ENCODE results near the gene STAM.

The STAM gene

DNA sequence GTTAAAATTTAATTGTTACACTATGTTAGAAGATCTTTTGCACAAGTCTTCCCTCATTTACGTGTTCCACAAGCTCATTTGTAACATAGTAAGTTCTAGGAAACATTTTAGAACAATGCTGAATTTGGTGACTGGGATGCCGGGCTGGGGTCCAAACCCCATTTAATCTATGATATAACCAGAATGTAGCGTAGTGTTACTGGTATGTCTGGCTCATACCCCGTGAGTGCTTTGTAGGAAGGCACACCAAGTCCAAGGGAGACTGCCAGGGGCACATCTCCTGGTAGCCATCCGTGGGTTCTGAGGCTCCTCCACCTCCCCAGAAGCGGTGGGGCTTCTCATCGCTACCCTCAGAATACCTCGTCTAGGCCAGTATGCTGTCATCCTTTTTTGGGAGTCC is 86.7 kb downstream of the STAM start:
- DNase-seq (ENCODE audit: low read depth): no peak

DNA sequence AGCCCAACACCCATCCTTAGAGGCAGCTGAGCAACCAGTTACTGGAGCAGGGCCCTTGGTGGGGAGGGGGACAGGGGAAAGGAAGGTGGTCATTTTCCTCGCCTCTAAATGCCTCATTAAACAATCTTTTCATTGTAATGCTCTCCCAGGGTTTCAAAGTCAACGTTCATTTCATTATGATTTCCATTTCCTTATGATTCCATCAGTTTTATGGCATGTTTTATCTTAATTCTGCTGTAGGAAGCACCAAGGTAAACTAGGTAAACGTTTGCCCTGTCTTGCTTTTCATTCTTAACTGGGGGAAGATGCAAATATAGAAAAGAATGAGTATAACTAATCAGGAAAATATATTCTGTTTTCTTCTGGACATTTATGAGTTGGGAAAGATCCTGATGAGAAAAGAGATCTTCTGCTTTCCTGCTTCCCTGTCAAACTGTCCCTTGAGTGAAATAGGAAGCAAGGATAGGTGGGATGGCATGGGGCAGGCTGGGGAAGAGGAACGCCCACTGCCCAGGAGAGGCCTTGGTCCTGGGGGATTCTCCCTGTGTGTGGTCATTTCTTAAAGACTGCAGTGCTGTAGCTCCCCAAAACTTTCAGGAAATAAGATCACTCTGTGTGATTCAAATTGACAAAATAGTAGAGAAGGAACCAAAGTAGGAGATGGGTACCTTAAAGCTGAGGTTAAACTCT is 87.5 kb downstream of the STAM start:
- no peak for DNase-seq (ENCODE audit: low read depth)

DNA sequence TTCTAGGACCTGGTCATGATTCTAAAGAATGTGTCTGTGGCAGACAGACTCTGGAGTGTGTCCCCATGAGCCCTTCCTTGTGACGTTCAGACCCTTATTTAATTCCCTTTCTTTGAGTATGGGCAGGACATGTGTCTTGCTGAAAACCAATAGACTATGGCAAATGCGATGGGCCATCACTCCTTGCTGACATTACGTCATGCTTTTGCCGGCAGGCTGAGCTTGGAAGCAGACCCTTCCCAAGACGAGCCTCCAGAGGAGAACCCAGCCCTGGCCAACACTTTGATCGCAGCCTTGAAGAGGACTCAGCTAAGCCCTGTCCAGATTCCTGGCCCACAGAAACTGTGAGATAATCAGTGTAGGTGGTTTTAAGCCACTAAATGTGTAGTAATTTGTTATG is 89.7 kb downstream of the STAM start:
- DNase-seq (ENCODE audit: low read depth): no peak

DNA sequence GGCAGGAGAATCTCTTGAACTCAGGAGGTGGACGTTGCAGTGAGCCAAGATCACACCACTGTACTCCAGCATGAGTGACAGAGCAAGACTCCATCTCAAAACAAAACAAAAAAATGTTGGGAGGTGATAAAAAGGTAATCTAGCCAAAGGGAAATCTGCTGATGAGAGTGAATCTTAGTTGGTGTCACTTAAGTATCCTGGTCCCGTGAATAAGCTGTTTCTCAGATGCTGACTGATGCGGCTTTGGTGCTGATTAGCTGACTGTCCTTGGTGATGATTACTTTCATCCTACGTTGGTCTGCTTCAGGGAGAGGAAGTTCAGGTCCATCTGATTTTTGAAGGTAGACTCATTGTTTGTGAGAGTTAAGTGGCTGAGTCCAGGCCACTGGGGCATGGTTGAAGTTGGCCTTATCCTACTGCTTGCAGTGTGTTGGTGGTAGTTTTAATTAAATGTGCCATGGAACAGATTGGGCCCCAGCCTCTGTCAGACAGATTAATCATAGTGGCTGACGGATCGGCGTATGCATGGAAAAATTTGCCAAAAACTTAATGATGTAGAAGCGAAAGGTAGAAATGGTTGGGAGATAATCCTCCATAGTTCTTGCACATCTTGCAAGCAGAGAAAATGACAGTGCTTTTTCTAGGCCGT is 90.6 kb downstream of the STAM start:
- no peak for DNase-seq (ENCODE audit: low read depth)

DNA sequence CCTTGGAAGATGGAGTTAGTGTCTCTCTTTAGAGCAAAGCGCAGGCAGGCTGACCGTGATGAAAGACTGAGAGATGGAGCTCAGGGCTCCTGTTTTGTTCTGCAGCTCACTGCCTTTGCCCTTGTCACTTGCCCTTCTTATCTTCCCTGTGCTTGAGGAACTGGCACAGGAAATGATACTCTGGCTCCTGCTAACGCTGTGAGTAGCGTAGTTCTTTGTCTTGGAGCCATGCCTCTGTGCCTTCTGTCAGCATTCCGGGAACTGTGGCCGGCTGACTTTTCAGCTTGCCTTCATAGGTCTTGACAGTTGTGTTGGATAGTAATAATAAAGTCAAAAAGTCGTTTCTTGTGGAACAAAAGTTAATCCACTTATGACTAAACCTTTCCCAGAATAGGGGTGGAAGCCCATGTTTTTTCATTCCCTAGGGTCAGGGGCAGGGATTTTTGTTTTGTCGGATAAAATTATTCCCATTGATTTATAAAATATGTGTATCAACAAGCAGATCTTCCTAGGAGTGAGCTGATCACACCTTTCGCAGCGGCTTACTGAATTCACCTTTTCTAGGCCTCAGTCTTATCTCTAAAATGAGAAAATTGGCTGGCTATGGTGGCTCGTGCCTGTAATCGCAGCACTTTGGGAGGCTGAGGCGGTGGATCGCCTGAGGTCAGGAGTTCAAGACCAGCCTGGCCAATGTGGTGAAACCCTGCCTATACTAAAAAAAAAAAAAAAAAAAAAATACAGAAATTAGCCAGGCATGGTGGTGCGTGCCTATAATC is 91.4 kb downstream of the STAM start:
- DNase-seq (ENCODE audit: low read depth): no peak

DNA sequence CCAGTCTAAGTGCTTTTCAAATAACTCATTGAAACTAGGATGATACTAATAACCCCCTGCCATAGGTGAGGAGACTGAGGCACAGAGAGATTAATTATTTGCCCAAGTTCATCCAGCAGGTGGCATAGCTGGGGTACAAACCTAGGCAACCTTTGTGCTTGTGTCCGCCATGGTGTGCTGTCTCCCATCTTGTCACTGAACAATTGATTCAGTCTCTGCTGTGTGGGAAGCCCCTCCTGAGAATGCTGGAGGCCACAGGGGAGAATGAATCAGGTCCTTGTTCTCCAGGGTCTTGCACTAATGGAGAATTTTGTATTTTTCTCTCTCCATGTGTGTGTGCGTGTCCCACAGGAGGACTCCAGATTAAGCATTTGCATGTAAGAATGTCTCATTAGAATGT is 92.3 kb downstream of the STAM start:
- no peak for DNase-seq (ENCODE audit: low read depth)

DNA sequence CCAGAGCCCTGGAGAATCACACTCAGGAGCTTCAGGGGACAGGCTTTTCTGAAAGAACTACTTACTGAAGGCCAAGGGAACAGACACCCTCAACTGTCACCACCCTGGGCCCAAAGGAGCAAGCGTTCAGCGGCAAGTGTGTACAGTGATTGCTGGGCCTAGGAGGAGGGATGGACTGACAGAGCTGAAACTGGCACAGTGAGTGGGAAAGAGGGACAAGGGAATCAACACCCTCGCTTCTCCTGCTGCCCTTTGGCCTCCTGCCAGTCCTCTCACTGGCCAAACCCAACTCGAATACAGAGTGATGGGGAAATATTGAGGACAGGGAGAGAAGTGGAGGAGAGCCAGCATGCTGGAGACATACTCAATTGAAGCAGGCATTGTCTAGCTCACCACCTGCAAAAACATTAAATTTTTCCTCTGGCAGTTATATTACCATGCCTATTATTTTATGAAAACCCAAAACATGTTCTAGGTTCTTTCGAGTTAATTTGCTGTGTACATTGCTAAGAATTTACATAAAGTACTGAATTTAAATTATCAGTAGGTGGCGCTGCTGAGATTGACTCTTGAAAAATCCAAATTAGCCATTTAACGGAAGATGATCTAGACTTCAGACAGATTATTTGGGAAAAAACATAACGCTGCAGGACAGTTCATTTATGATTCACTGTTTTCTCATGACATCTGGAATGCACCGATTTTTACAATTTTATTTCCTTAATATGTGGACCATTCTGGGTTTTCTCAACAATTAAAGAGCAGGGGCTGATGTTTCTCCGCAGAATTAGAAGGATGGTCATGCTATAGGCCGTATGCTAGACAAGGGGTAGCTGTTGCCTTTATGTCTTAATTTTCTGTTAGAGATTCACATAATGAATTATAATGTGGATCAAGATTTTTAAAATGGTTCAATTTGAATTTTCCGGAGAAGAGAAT is 93.3 kb downstream of the STAM start:
- no peak for DNase-seq (ENCODE audit: low read depth)

DNA sequence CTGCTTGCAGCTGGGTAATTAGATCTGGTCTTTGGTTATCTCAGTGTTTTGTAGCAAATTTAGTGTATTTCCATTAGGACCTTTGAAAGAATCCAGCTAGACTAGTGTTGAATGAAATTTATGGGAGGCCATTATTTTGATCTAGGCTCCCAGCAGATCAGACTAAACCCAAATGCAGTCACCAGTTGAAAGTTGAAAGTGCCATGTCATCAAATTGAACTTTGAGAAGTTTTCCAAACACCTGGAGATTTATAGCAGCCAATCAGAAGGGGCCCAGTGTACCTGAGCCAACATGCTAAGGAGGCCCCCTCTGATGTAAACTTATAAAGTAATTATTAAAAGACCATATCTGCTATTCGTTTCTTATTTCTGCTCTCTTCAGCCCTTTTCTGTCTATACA is 96.7 kb downstream of the STAM start:
- no peak for DNase-seq (ENCODE audit: low read depth)

DNA sequence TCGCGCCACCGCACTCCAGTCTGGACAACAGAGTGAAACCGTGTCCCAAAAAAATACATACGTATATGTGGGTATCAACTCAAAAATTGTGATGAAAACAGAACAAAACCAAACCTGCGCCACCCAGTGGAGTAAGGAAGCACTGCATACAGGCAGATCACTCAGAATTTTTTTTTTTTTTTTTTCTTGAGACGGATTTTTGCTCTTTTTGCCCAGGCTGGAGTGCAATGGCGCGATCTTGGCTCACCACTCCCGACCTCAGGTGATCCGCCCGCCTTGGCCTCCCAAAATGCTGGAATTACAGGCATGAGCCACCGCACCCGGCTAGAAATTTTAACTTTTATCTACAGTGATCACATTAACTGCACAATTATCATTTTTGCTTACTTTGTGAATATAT is 99.0 kb downstream of the STAM start:
- no peak for DNase-seq (ENCODE audit: low read depth)

DNA sequence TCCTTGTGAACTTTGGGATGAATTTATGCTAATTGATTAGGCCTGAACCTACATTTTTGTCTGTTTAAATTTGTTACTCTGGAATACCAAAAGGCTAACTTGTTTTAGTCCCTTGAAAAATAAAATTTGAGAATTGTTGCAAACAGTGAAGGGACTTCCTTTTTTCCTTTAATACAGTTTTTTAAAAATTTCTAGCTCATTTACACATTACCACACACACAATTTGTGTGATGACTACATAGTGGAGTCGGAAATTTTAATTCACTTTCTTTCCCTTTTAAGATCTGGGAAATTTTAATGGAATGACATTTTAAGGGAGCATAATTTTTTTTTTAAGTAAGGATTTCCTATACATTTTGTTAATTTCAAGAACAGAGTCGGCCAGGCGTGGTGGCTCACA is 99.5 kb downstream of the STAM start:
- no peak for DNase-seq (ENCODE audit: low read depth)

DNA sequence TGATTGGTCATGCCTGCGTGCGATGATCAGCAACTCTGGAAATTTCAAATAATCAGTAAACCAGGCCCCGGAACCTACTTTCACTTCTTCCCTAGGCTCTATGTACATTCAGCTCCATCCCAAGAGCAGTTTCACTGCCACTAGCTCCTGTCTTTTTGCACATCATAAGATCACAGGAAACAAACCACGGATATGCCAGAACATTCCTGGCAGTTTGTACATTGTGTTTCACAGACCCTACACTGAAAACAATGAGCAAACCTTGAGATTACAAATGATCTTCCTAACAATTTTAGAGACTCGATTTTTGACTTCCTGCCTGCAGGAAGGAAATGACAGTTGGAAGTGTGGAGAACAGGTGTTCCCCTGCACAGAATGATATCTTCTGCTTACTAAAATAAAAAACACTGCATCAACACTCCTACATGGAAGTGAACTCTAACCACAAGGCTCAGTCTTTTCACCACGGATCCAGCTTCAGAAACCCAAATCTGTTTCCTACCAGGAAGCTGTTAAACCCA is 100.5 kb downstream of the STAM start:
- DNase-seq (ENCODE audit: low read depth): no peak

DNA sequence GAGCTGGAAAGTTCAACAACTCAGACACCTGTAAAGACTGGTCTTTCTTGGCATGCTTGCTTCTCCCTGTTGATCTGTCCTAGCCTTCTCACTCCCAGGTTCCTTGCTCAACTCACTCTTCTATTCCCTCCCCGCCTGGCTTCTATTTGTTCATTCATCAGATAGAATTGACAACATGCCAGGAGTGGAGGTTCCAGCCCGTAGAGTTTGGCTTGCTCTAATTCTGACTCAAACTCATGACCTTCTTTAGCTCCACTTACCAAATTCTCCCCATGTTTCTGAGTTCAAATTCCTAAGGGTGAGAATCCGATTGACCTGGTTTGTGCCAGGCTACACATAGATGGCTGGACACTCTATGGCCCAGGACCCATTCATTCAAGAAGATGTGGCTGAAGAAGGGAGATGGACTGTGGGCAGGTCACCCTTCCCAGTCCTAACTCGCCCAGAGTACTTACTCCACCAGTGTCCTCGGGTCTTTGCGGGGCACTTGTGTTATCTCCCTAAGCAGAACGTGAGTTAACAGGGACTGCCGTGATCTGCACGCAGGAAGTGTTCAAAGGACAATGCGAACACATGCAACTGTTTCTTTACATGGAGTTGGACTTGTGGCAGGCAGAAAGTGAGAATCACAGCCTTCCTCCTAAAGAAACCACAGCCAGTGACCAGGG is 104.1 kb downstream of the STAM start:
- no peak for DNase-seq (ENCODE audit: low read depth)

DNA sequence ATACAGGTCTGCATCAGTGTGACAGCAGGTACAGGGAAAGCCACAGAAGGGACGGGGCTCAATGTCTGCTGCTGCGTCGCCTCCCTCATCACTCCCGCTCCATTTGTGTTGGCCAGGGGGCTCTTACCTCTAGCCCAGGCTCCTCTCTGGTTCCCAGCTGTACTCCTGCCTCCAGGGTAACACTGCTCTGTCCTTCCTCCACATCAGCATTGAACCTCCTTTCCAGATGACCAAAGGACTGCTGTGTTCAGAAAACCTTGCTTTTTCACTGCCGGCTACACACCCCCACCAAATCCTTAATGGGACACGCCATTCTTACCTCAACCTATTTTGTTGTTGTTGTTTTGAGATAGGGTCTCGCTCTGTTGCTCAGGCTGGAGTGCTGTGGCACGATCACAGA is 105.9 kb downstream of the STAM start:
- no peak for DNase-seq (ENCODE audit: low read depth)

DNA sequence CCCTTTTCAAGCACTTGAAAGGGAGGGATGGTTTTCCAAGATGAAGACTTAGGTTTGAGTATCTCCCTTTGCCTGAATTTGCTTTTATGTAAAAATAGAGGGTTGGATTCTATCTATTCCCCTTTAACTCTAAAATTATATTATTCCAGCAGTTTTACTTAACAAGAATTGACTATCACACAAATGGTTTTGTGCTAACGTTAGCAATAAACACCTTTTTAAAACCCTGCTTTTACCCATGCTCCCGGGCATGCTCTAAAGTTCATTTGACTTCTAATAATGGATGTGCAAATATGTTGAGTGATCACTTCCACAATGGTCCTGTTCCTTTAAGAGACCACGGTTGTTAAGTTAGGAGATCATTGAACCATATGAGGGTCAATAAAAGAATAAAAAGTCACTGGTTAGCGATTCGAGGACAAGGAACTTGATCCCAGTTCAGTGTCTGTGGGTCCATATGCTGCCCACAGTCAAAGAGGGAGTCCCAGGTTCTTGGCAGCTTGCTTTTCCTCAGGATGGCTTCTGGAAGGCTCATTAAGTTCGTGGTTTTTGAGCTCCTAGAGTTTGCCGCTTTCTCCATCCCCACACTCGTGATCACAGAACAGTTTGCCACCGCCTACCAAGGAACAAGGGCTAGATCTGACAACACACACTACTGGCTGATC is 108.0 kb downstream of the STAM start, which contains the start of gene TMEM236:
Gene TMEM236 (plus strand): TSS at position 421 of the 665 bp plus-strand sequence. CDS start 95 bp downstream, at position 516.
- no peak for DNase-seq (ENCODE audit: low read depth)

DNA sequence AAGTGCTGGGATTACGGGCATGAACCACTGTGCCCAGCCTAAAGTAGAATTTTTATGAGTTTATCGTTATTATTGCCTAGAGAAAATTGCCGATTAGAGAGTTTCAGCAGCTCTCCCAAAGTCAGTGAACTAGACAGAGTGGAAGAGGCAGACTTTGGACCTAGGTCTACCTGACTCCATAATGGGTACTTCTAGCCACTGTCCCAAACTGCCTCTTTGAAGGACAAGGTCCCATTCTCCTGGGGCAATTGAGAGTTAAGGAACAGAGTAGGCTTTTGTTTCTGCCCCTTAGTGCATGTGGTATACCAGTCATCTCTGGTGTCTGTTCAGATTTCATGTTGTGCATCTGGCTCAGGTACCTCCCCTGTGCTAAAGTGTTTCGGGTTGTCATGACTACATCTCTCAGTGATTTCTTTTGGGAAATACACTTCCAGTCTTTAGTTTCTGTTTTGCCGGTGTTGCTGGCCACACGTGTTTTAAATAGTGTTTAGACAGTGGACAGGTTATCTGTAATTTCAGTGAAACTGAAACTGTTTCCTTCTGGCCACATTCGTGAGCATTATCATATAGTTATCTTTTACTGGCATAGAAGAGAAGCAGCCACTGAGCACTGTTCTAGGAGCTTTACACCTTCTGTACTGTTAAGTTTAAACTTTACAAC is 112.7 kb downstream of the STAM start:
- DNase-seq (ENCODE audit: low read depth): no peak

DNA sequence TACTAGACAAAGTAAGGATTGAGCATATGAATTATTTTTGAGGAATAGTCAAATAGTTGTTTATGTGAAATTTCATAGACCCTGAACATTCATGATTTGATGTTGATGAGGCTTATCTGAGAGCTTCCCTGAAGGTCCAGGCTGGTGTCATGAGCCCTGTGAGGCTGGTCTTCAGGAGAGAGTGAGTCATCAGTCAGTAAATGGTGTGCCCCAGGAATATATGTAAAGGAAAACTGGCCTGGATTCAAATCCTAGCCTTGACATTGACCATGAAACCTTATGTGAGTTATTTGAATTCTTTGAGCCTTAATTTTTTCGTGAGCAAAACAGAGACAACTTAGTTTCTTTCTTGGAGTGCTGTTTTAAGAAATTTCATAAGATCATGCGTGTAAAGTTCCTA is 114.2 kb downstream of the STAM start:
- no peak for DNase-seq (ENCODE audit: low read depth)

DNA sequence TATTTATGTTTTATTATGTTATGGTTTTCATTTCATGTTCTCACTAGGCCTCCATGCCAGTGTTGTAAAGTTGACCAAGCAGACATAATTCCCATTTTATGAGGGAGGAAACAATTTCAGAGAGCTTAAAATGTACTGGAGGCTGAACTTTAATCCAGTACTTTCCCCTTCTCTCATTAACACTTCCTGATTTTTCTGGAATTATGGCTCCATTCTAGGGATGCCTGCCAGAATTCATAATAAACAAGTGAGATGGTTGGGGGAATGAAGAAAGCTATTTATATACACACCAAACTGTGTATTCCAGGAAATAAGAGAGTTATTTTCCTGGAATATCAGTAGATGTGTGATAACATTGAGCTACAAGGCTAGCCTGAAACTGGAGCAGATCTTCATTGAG is 114.9 kb downstream of the STAM start:
- no peak for DNase-seq (ENCODE audit: low read depth)

DNA sequence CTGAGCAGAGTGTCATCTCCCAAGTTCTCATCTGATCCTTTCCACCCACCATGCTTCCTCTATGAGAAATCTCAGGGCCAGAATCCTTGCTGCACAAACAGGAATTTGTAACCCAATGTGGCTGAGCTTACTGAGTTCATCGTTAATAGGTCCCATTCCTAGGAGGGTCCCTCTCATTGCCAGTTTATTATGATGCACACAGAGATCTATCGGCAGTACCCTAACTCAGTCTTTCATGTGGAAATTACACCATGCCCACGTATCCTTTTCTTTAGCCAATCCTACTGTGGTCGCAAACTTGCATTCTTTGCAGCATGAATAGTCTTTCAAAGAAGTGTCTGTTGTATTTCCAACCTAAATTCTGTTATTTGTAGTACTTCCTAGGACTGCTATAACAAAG is 120.2 kb downstream of the STAM start:
- no peak for DNase-seq (ENCODE audit: low read depth)

DNA sequence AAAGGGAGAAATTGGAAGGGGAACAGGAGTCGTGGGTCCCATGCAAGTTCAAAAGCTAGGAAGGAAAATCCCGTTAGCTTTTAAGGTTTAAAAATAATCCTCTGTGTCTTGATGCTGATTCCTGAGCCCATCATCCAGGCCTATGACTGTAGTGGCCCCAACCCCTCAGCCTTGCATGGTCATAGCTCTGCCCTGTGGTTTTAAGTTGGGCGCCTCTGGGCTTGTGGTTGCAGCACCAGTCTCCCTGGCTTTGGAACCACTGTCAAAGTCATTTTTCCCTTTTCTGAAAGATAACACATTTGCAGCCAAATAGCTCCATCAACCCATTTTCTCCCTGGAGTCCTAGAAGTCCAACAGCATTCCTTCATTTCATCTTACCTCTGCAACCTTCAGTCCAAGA is 121.7 kb downstream of the STAM start:
- DNase-seq (ENCODE audit: low read depth): no peak
